ES-I3 (cell line): Measurements from ENCODE around the gene CDK5R2.
A peak's percentile ranks its signal among the peaks of the same experiment; 100 is the strongest.

Experiments
- H3K36me3 ChIP-seq: 2 replicates; pipeline ENCODE4 v1.6.1; 2013; ENCODE audit warnings: mild to moderate bottlenecking, low read length, control low read depth, moderate library complexity; ENCODE audit not compliant: insufficient read depth
- H3K4me1 ChIP-seq: 2 replicates; pipeline ENCODE4 v1.6.1; 2013; ENCODE audit warnings: mild to moderate bottlenecking, control low read depth, low read length; ENCODE audit not compliant: insufficient read depth
- H3K9ac ChIP-seq: 2 replicates; pipeline ENCODE4 v1.6.1; 2013; ENCODE audit warnings: low read depth, mild to moderate bottlenecking, low read length, moderate library complexity
- H3K9me3 ChIP-seq: 2 replicates; pipeline ENCODE4 v1.6.1; 2013; ENCODE audit warnings: mild to moderate bottlenecking, low read length, moderate library complexity; ENCODE audit not compliant: control insufficient read depth, insufficient read depth

Gene CDK5R2

DNA sequence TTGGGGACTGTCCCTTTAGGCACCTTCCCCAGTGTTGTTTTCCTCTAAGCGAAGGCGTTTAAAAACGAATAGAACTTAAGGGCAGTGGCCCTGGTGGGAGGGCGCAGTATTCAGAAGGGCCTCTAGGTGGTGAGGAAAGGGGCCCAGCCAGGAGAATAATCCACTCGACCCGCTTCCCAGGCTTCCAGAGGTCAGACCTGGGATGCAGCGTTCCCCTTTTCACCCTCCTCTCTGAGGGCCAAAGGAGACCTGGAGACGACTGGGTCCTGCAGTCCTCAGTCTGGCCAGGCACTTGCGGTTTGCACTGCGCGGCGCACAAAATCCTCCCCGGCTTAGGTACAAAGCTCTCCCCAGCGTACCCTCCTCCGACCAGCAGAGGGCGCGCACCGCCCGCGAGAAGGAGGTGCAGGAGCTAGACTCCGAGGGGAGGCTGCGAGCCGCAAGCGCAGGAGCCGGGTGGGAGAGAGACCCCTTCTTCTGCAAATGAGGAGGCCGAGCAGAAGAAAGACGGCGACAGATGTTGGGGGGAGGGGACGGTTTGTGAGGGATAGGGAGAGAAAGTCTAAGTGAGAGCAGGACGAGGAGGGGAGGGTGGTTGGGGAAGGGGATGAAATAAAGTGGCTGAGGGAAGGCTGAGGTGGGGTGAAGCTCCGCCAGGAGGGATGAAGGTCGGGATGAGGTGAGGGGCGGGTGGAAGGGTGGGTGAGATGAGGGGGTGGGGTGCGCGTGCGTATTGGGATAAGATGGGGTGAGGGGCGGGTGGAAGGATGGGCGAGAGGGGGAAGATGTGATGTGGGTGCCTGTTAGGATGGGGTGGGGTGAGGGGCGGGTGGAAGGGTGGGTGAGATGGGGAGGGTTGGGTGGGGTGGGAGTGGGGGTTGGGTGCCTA is 20.6 kb downstream of the CDK5R2 start:
- no peaks in the 10 kb centered on the region for H3K36me3 ChIP-seq
- no peaks in the 10 kb centered on the region; the same call in 1 of the 2 replicates for H3K4me1 ChIP-seq
- no peaks in the 10 kb centered on the region for H3K9me3 ChIP-seq
- peak overlapping the region; percentile 24; the same call in 1 of the 2 replicates for H3K9ac ChIP-seq

- Histone ChIP-seq H3K36me3 (no peaks in the 10 kb centered on the region), H3K9me3 (no peaks in the 10 kb centered on the region), H3K9ac (peak overlapping the region; percentile 17; the same call in 1 of the 2 replicates), H3K4me1 (no peaks in the 10 kb centered on the region; the same call in 1 of the 2 replicates)
Observed at GRCh38 chr2:218980735-218981389, 21.4 kb downstream of the CDK5R2 start.

DNA sequence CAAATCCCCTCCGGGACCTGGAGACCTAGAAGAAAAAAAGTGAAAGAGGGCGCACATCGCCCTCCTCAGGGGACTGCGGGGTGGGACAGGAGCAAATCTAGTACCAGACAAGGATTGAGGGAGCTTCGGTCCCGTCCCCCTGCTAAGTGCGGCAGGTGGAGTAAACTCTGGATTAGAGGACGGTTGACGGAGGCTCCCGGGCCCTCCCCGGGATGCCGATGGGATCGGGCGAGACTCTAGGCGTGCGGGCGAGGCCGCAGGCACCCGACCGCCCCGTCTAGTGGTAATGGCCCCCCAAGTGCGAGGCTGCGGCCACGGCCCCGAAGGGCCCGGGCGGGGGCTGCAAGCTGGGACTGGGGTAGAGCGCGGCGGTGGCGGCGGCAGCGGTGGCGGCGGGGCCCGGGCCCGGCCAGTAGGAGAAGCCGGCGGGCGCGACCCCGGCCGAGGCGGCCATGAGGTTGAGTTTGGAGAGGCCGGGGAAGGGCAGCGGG is 22.0 kb downstream of the CDK5R2 start:
- H3K9ac ChIP-seq, result no peak overlapping the region
- no peaks in the 10 kb centered on the region for H3K9me3 ChIP-seq
- H3K4me1 ChIP-seq, result no peaks in the 10 kb centered on the region; the same call in 1 of the 2 replicates
- no peaks in the 10 kb centered on the region for H3K36me3 ChIP-seq

DNA sequence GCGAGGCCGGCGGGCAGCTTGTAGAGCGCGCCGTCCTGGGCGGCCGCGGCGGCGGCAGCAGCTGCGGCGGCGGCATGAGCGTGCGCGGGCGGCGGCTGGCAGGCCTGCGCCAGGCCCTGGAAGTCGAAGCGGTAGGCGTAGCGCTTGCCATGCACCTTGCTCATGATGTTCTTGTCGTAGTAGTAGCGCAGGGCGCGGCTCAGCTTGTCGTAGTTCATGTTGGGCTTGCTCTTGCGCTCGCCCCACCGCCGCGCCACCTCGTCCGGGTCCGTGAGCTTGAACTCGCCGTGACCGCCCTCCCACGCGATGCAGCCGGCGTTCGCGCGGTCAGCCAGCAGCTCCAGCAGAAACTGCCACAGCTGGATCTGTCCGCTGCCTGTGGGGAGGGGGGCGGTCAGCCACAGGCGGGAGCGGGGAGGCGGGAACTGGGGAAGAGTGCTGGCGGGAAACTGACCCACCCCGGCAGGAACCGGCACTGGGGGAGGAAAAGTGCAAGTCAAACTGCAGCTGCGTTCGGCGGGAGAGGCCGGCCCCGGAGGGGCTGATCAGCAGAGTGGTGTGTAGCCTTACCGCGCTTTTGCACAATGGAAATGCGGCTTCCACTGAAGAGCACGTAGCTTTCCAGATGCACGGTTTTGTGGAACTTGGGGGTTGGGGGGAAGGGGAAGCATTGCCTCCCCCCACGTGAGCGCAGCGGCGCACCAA is 22.6 kb downstream of the CDK5R2 start:
- H3K36me3 ChIP-seq, result no peaks in the 10 kb centered on the region

GRCh38 chr2:218982586-218983262 is 23.3 kb downstream of the CDK5R2 start:
- Histone ChIP-seq H3K9me3 (no peaks in the 10 kb centered on the region), H3K9ac (no peak overlapping the region), H3K36me3 (no peaks in the 10 kb centered on the region), H3K4me1 (no peaks in the 10 kb centered on the region; the same call in 1 of the 2 replicates)

More for the DNA sequence above, 22.6 kb downstream of the CDK5R2 start:
- no peaks in the 10 kb centered on the region for H3K9me3 ChIP-seq
- no peak overlapping the region; the same call in 1 of the 2 replicates for H3K9ac ChIP-seq
- H3K4me1 ChIP-seq, result no peaks in the 10 kb centered on the region; the same call in 1 of the 2 replicates

- Histone ChIP-seq H3K9me3 (no peaks in the 10 kb centered on the region), H3K36me3 (no peaks in the 10 kb centered on the region), H3K9ac (0 out of 2 replicates have a peak overlapping the region, but pooled peaks have one; percentile 30), H3K4me1 (no peaks in the 10 kb centered on the region; the same call in 1 of the 2 replicates)
Observed at GRCh38 chr2:218983263-218983933, 23.9 kb downstream of the CDK5R2 start.

DNA sequence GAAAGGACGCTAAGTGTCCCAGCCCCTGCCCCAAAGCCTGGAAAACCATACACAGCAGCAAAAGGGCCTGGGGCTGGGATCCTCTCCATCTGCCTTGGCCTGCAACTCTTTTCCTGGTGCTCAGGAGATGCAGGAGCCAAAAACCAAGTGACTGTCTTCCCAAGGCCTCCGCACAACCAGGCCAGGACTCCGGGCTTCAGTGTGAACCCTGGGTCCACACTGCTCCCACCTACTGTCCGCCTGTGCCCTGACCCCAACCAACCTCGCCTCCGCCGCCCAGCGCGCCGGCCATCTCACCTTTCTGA is 24.4 kb downstream of the CDK5R2 start:
- no peaks in the 10 kb centered on the region for H3K36me3 ChIP-seq
- H3K9me3 ChIP-seq, result no peaks in the 10 kb centered on the region
- no peaks in the 10 kb centered on the region; the same call in 1 of the 2 replicates for H3K4me1 ChIP-seq
- peak overlapping the region; percentile 30; the same call in 1 of the 2 replicates for H3K9ac ChIP-seq

- Histone ChIP-seq H3K36me3 (no peaks in the 10 kb centered on the region), H3K9ac (peak overlapping the region; percentile 30; the same call in 1 of the 2 replicates), H3K4me1 (no peaks in the 10 kb centered on the region; the same call in 1 of the 2 replicates), H3K9me3 (no peaks in the 10 kb centered on the region)
Observed at GRCh38 chr2:218984239-218985020, 25.0 kb downstream of the CDK5R2 start.

DNA sequence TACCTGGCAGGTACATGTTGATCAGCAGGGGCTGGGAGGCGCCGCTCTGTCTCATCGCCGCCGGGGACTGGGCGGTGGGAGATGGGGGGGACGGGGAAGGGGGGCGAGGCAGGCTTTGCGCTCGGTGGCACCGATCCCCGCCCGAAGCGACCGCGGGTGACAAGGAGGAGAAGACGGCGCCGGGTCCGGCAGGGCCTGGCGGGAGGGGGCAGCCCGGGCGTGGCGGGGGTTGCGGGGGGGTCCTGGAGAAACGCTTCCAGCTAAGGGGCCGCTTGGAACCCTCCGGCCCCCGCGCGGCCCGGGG is 25.5 kb downstream of the CDK5R2 start, which contains the start of gene FEV:
Gene FEV, minus strand, starts transcription at position 164 of the 304 bp plus-strand sequence. Its CDS starts 109 bp downstream, at position 55.
- H3K36me3 ChIP-seq, result no peaks in the 10 kb centered on the region
- H3K9ac ChIP-seq, result peak within 1 kb of the TSS; percentile 30; the same call in 1 of the 2 replicates
- H3K4me1 ChIP-seq, result no peaks in the 10 kb centered on the region; the same call in 1 of the 2 replicates
- H3K9me3 ChIP-seq, result no peaks in the 10 kb centered on the region

- Histone ChIP-seq H3K9ac (no peak overlapping the region), H3K4me1 (no peaks in the 10 kb centered on the region; the same call in 1 of the 2 replicates), H3K36me3 (no peaks in the 10 kb centered on the region), H3K9me3 (no peaks in the 10 kb centered on the region)
Observed at GRCh38 chr2:218985325-218986091, 26.0 kb downstream of the CDK5R2 start.

DNA sequence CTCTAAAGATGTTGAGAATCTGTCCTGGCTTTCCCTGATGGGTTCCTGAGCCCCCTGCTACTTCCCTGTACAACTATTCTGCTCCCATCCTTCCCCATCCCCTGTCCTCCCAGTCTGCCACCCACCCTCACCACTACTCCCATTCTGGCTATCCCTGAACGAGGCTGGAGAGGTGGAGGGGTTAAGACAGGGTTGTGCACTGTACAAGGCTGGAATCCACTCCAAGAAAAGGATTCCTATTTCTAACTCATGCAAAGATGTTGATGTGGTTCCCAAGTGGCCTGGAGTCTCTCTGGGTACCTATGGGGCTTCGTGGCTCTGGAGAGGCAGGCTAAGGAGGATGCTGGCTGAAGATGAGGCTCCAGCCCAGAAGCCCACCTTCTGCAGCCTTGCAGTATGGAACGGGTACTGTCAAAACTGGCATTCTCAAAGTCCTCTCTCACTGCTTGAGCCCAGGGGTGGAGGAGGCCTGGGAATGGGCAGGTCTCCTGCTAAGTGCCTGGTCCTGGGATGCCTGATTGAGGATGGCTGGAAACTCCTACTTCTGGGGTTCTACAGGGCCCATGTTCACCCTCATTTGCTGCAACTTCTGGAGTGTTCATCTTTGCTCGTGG is 26.8 kb downstream of the CDK5R2 start:
- Histone ChIP-seq H3K4me1 (no peaks in the 10 kb centered on the region; the same call in 1 of the 2 replicates), H3K9me3 (no peaks in the 10 kb centered on the region), H3K36me3 (no peaks in the 10 kb centered on the region), H3K9ac (no peak overlapping the region)

DNA sequence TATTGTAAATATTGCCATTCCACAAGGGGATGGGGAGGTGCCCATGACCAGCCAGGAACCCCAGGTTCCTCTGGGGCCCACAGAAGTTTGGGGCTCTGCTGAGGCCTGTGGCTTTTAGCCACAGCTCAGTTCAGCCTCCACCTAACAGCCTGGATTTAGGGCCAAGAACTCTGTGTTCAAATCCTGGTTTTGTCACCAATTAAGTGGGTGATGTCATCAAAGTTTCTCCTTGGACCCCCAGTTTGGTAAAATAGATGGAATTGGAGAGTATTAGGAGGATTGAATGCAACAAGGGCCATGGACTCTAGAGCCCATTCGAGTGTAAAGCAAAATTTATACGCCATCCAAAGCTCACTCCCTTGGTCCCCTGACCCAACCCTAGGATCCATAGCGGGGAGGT is 28.7 kb downstream of the CDK5R2 start:
- Histone ChIP-seq H3K9me3 (no peaks in the 10 kb centered on the region), H3K4me1 (peaks cover 4% of the 10 kb centered on the region), H3K36me3 (no peaks in the 10 kb centered on the region)

More for the DNA sequence above, 28.7 kb downstream of the CDK5R2 start:
- H3K9ac ChIP-seq, result no peak overlapping the region
